T-cell (primary cell): Measurements from ENCODE around the gene EPHA6. TPM values are rescaled to one million over a fixed set of nuclear protein-coding genes. Genes with fewer than 3 reads are reported as not detected.
A peak's percentile ranks its signal among the peaks of the same experiment; 100 is the strongest.

Source experiments
- ATAC-seq, 4 experiments: fragments of 200-7000 bp in 3 of 4; fragments of 150-1000 bp in 1 of 4; cut with Tn5 transposase; replicated peaks in 1 of 4; 1 replicate in 3 of 4; 2 replicates in 1 of 4; pipeline ENCODE4 v1.10.0; 2021; ENCODE audit warnings: moderate library complexity in 3 of 4, mild to moderate bottlenecking in 2 of 4, moderate number of reproducible peaks in 1 of 4
- CTCF ChIA-PET, 2 donors: fragments of 300-600 bp; sonication (Branson Sonifier 250); formaldehyde crosslinking; loops; one replicate each; lab custom pipeline; 2022; ENCODE audit warnings: antibody characterized with exemption in 2 of 2; lab: Charles Lee
- POLR2A ChIA-PET, 2 donors: fragments of 300-600 bp; sonication (Branson Sonifier 250); formaldehyde crosslinking; loops; one replicate each; lab custom pipeline; 2022; ENCODE audit warnings: antibody characterized with exemption in 2 of 2; lab: Charles Lee
- DNase-seq, 35 experiments: peaks; one replicate each; pipeline versions ENCODE4 v3.0.0 to v3.0.0-alpha.2; 2013 to 2023
- H3K27ac ChIP-seq: one replicate; pipeline ENCODE4 v1.5.1; 2013; ENCODE audit warnings: low read length
- H3K27me3 ChIP-seq, 2 experiments: replicated peaks in 1 of 2; 1 replicate in 1 of 2; 2 replicates in 1 of 2; pipeline versions ENCODE4 v1.6.1 to v1.7.0; 2013; ENCODE audit warnings: low read length in 1 of 2, mixed read lengths in 1 of 2; ENCODE audit not compliant: control insufficient read depth in 2 of 2, insufficient read depth in 2 of 2; ENCODE audit errors: extremely low read depth in 1 of 2
- H3K36me3 ChIP-seq, 2 donors: 1 replicate in 1 of 2; 2 replicates in 1 of 2; pipeline versions ENCODE4 v1.6.1 to v1.7.0; 2013; ENCODE audit warnings: low read length in 1 of 2; ENCODE audit not compliant: control insufficient read depth in 2 of 2, insufficient read depth in 1 of 2; ENCODE audit errors: extremely low read depth in 1 of 2
- H3K4me1 ChIP-seq, 2 experiments: 1 replicate in 1 of 2; 2 replicates in 1 of 2; pipeline versions ENCODE4 v1.6.1 to v1.7.0; 2013; ENCODE audit warnings: low read length in 2 of 2, mixed read lengths in 1 of 2; ENCODE audit not compliant: insufficient read depth in 2 of 2, control insufficient read depth in 1 of 2; ENCODE audit errors: extremely low read depth in 1 of 2
- H3K4me3 ChIP-seq, 2 donors: 1 replicate in 1 of 2; 2 replicates in 1 of 2; pipeline versions ENCODE4 v1.5.1 to v1.7.0; 2013; ENCODE audit warnings: mild to moderate bottlenecking in 2 of 2, low read length in 1 of 2, moderate library complexity in 1 of 2; ENCODE audit not compliant: control insufficient read depth in 1 of 2; ENCODE audit errors: extremely low read depth in 1 of 2
- H3K9me3 ChIP-seq: 2 replicates; pipeline ENCODE4 v1.7.0; 2013
- H3K27ac Mint-ChIP-seq, 2 donors: one replicate each; pipeline ENCODE4 v1.8.0; 2020 to 2021; ENCODE audit warnings: mild to moderate bottlenecking in 2 of 2, mixed read lengths in 2 of 2
- H3K27me3 Mint-ChIP-seq, 2 donors: one replicate each; pipeline ENCODE4 v1.8.0; 2021 to 2022; ENCODE audit warnings: mixed read lengths in 2 of 2
- H3K36me3 Mint-ChIP-seq: one replicate; pipeline ENCODE4 v1.8.0; 2021; ENCODE audit warnings: mixed read lengths
- H3K4me1 Mint-ChIP-seq, 3 donors: one replicate each; pipeline ENCODE4 v1.8.0; 2020 to 2022; ENCODE audit warnings: mixed read lengths in 3 of 3, mild to moderate bottlenecking in 1 of 3
- H3K4me3 Mint-ChIP-seq, 3 donors: one replicate each; pipeline ENCODE4 v1.8.0; 2020 to 2022; ENCODE audit warnings: mild to moderate bottlenecking in 3 of 3, mixed read lengths in 3 of 3, moderate library complexity in 3 of 3
- H3K9me3 Mint-ChIP-seq, 3 donors: one replicate each; pipeline ENCODE4 v1.8.0; 2020 to 2022; ENCODE audit warnings: mixed read lengths in 3 of 3
- WGBS: methylation state at CpG from one replicate; pipeline ENCODE4 v1.1.5; 2013; ENCODE audit warnings: missing lambda C conversion rate; ENCODE audit not compliant: insufficient coverage; 5-methylcytosine and 5-hydroxymethylcytosine counted together
- total RNA-seq, 35 experiments: library from RNA in 6 of 35; stranded (reverse) in 6 of 35; fragments of 120-200 nt in 1 of 35; gene quantifications; one replicate each; pipeline versions ENCODE4 v1.2.1 to v1.2.4 and lab custom pipeline; 2013 to 2026

Gene EPHA6
- total RNA-seq, result not detected
- 0.06 TPM for total RNA-seq (2013)
- total RNA-seq (lab: John Stamatoyannopoulos, UW), result 0 to 0.19 (median 0) reads per million in 29 experiments

- peaks cover 17 to 27% of the 10 kb centered on the region in 2 donors for H3K27me3 Mint-ChIP-seq
- Histone ChIP-seq H3K27ac (no peak within 1 kb of the TSS), H3K4me3 (peak within 1 kb of the TSS; percentile 7 to 52), H3K9me3 (no peaks in the 10 kb centered on the region), H3K4me1 (peaks cover 2 to 10% of the 10 kb centered on the region in 2 experiments), H3K27me3 (peaks cover 5 to 25% of the 10 kb centered on the region in 2 experiments), H3K36me3 (no peaks in the 10 kb centered on the region)
- 4% methylated on average over 71 of the region's 83 CpGs for WGBS
- H3K36me3 Mint-ChIP-seq, result no peaks in the 10 kb centered on the region
- DNase-seq (peak in 1 of 35 experiments; percentile 20), ATAC-seq (peak in 3 of 4 experiments; percentile 9 to 26 (median 23))
- H3K9me3 Mint-ChIP-seq, result no peaks in the 10 kb centered on the region
- CTCF ChIA-PET, result no interaction called here
- no peak within 1 kb of the TSS for H3K27ac Mint-ChIP-seq
- POLR2A ChIA-PET, result no interaction called here
- peaks cover 8 to 14% (median 12%) of the 10 kb centered on the region in 3 donors for H3K4me1 Mint-ChIP-seq
- peak within 1 kb of the TSS; percentile 25 to 67 (median 43) for H3K4me3 Mint-ChIP-seq
Observed at GRCh38 chr3:96813820-96814650, at the start of gene EPHA6. TSS of gene EPHA6 (plus strand) at chr3:96814594.

DNA sequence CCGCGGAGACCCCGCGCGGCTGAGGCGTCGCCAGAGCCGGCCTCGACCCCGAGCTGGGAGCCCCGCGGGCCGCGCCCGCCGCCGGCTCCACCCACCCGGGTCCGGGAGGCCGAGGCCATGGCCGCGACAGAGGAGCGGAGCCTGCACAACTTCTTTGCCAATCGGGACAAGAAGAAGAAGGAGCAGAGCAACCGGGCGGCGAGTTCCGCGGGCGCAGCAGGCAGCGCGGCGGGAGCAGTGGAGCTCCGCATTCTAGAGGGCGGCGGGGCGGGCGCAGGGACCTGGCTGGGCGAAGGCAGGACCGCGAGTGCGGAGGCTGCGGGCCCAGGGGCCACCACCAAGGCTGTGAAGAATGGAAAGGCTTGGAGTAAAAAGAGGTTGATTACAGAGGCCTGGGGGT lies 37.6 kb upstream of the EPHA6 start:
- WGBS, result 70% methylated on average over 43 of the region's 43 CpGs
- Histone ChIP-seq H3K4me1 (no peaks in the 10 kb centered on the region), H3K9me3 (no peaks in the 10 kb centered on the region), H3K36me3 (no peaks in the 10 kb centered on the region), H3K4me3 (no peak overlapping the region), H3K27me3 (no peaks in the 10 kb centered on the region), H3K27ac (no peak overlapping the region)
- H3K36me3 Mint-ChIP-seq, result no peaks in the 10 kb centered on the region
- POLR2A ChIA-PET, result no interaction called here
- no peaks in the 10 kb centered on the region for H3K4me1 Mint-ChIP-seq
- H3K9me3 Mint-ChIP-seq, result peaks cover 16 to 34% (median 18%) of the 10 kb centered on the region in 3 donors
- no peaks in the 10 kb centered on the region for H3K27me3 Mint-ChIP-seq
- CTCF ChIA-PET, result no interaction called here
- no peak overlapping the region for H3K27ac Mint-ChIP-seq
- no peak for DNase-seq
- no peak overlapping the region for H3K4me3 Mint-ChIP-seq
- no peak for ATAC-seq

GRCh38 chr3:96779810-96780209 lies 34.6 kb upstream of the EPHA6 start:
- H3K9me3 Mint-ChIP-seq, result peaks cover 16 to 28% (median 18%) of the 10 kb centered on the region in 3 donors
- no peak overlapping the region for H3K4me3 ChIP-seq
- H3K36me3 ChIP-seq, result no peaks in the 10 kb centered on the region
- H3K27ac Mint-ChIP-seq, result no peak overlapping the region
- no peaks in the 10 kb centered on the region for H3K9me3 ChIP-seq
- H3K27me3 ChIP-seq, result no peaks in the 10 kb centered on the region
- no peaks in the 10 kb centered on the region for H3K4me1 Mint-ChIP-seq
- 89% methylated on average over 3 of the region's 6 CpGs for WGBS
- ChIA-PET POLR2A (no interaction called here), CTCF (no interaction called here)
- H3K36me3 Mint-ChIP-seq, result no peaks in the 10 kb centered on the region
- DNase-seq (no peak), ATAC-seq (no peak)
- no peaks in the 10 kb centered on the region for H3K27me3 Mint-ChIP-seq
- no peak overlapping the region for H3K4me3 Mint-ChIP-seq
- H3K27ac ChIP-seq, result no peak overlapping the region
- no peaks in the 10 kb centered on the region for H3K4me1 ChIP-seq

DNA sequence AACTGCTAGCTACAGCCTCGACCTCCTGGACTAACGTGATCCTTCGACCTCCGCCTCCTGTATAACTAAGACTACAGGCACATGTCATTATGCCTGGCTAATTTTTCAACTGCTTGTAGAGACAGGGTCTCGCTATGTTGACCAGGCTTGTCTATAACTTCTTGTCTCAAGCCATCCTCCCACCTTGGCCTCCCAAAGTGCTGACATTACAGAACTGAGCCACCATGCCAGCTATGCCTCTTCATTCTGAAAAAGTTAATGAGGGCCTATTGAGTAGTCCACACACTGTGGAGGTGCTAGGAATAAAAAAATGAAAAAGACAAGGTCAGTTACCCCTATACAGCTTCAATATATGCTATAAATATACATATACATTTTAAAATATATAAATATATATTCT lies 18.3 kb upstream of the EPHA6 start:
- peaks cover 0 to 10% (median 4%) of the 10 kb centered on the region in 3 donors for H3K9me3 Mint-ChIP-seq
- Histone ChIP-seq H3K4me3 (no peak overlapping the region), H3K9me3 (no peaks in the 10 kb centered on the region), H3K36me3 (no peaks in the 10 kb centered on the region), H3K27me3 (peaks cover 0 to 5% of the 10 kb centered on the region in 2 experiments), H3K4me1 (no peaks in the 10 kb centered on the region), H3K27ac (no peak overlapping the region)
- H3K4me3 Mint-ChIP-seq, result no peak overlapping the region
- 79% methylated on average over 5 of the region's 5 CpGs for WGBS
- no peaks in the 10 kb centered on the region for H3K27me3 Mint-ChIP-seq
- H3K27ac Mint-ChIP-seq, result no peak overlapping the region
- ChIA-PET CTCF (no interaction called here), POLR2A (no interaction called here)
- no peak for DNase-seq
- no peak for ATAC-seq
- no peaks in the 10 kb centered on the region for H3K36me3 Mint-ChIP-seq
- no peaks in the 10 kb centered on the region for H3K4me1 Mint-ChIP-seq

DNA sequence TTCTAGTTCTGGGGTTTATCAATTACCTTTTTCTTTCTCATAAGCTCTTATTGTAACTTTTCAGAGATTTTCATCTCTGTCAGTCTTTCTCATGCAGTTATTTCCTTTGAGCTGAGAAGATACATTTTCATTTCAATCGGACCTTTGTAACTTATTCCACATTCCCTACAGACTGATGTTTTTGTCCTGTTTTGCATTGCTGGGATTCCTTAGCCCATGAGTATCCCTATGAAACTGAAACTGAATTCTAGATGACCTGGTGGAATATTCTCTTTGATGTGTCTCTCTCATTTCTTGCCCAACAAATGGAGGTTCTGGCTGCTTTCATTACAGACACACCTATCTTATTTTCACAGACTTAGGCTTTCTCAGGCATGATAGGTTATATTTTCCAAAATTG lies 10.5 kb upstream of the EPHA6 start:
- Mint-ChIP-seq H3K9me3 (peaks cover 0 to 3% (median 0%) of the 10 kb centered on the region in 3 donors), H3K36me3 (no peaks in the 10 kb centered on the region), H3K4me1 (no peaks in the 10 kb centered on the region), H3K27me3 (peaks cover 0 to 5% of the 10 kb centered on the region in 2 donors), H3K27ac (no peak overlapping the region), H3K4me3 (no peak overlapping the region)
- ChIA-PET CTCF (no interaction called here), POLR2A (no interaction called here)
- H3K4me1 ChIP-seq, result no peaks in the 10 kb centered on the region
- ATAC-seq, result no peak
- H3K4me3 ChIP-seq, result no peak overlapping the region
- H3K9me3 ChIP-seq, result no peaks in the 10 kb centered on the region
- no peaks in the 10 kb centered on the region for H3K36me3 ChIP-seq
- H3K27me3 ChIP-seq, result peaks cover 0 to 5% of the 10 kb centered on the region in 2 experiments
- H3K27ac ChIP-seq, result no peak overlapping the region
- no peak for DNase-seq
- WGBS, result no CpG with 5 or more reads among the region's 1 CpG

DNA sequence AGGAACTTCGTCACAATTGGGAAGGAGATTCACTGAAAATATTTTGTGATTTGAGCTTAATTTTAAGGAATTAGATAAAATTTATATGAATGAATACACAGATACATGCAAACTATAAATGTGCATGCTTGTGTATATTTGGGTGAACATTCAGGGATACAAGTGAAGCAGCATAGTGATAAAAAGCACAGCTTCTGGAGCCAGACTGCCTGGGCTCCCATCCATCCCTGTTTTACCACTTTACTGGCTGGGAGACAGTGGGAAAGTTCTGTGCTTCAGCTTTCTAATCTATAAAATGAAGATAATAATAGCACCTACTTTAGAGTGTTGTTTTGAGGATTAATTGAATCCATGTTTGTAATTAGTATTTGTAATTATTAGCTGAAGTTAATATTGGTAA lies 8.1 kb upstream of the EPHA6 start:
- ChIA-PET CTCF (no interaction called here), POLR2A (no interaction called here)
- peaks cover 0 to 3% (median 0%) of the 10 kb centered on the region in 3 donors for H3K9me3 Mint-ChIP-seq
- Histone ChIP-seq H3K27ac (no peak overlapping the region), H3K36me3 (no peaks in the 10 kb centered on the region), H3K4me3 (no peak overlapping the region), H3K9me3 (no peaks in the 10 kb centered on the region), H3K4me1 (no peaks in the 10 kb centered on the region), H3K27me3 (no peaks in the 10 kb centered on the region)
- DNase-seq (no peak), ATAC-seq (no peak)
- no peak overlapping the region for H3K4me3 Mint-ChIP-seq
- H3K36me3 Mint-ChIP-seq, result no peaks in the 10 kb centered on the region
- 20% methylated on average over 1 of the region's 1 CpG for whole genome bisulfite sequencing
- no peaks in the 10 kb centered on the region for H3K4me1 Mint-ChIP-seq
- peaks cover 0 to 5% of the 10 kb centered on the region in 2 donors for H3K27me3 Mint-ChIP-seq
- H3K27ac Mint-ChIP-seq, result no peak overlapping the region
